NK-92 (cell line): ENCODE results near the gene LRRC46.

Experiments used
- DNase-seq: peaks from one replicate; lab custom pipeline; 2025; ENCODE audit not compliant: unreplicated experiment; lab: John Stamatoyannopoulos, UW

LRRC46 gene

GRCh38 chr17:47875011-47875985 is 43.8 kb downstream of the LRRC46 start:
- DNase-seq = no peak

GRCh38 chr17:47877368-47878034 is 46.0 kb downstream of the LRRC46 start:
- DNase-seq = no peak

GRCh38 chr17:47878203-47879027 is 46.9 kb downstream of the LRRC46 start:
- DNase-seq = no peak

GRCh38 chr17:47879028-47879585 is 47.6 kb downstream of the LRRC46 start:
- DNase-seq = no peak

- DNase-seq = no peak
These were observed 48.4 kb downstream of the LRRC46 start for GRCh38 chr17:47879776-47880454.

GRCh38 chr17:47882247-47882646 is 50.8 kb downstream of the LRRC46 start:
- DNase-seq = no peak

GRCh38 chr17:47882695-47883588 is 51.5 kb downstream of the LRRC46 start:
- no peak for DNase-seq

- DNase-seq = no peak
These were observed 52.3 kb downstream of the LRRC46 start for GRCh38 chr17:47883589-47884426.

GRCh38 chr17:47884427-47884740 is 52.9 kb downstream of the LRRC46 start:
- no peak for DNase-seq

- DNase-seq = no peak
These were observed 53.6 kb downstream of the LRRC46 start for GRCh38 chr17:47884905-47885730.
